Spleen (tissue), 7 donors: ENCODE measurements around the gene DBNDD1.

Source experiments
- POLR2AphosphoS5 ChIP-seq, 3 donors: sonication (generic); formaldehyde crosslinking; IDR thresholded peaks; one replicate each; pipeline ENCODE4 v1.5.1; 2017; ENCODE audit warnings: antibody characterized with exemption in 3 of 3
- TF ChIP-seq, protein P1 (sequence below), 11 experiments: fragments of 200-600 bp in 7 of 11; fragments of 450-650 bp in 4 of 11; sonication (generic) in 4 of 11; IDR thresholded peaks in 8 of 11; conservative IDR thresholded peaks in 3 of 11; 1 replicate in 7 of 11; 2 replicates in 4 of 11; pipeline versions ENCODE4 v1.4.0 to v1.8.0; 2016 to 2021; ENCODE audit warnings: antibody characterized with exemption in 11 of 11, inconsistent platforms in 4 of 11, mild to moderate bottlenecking in 1 of 11
- donor health status: DM: no; HTN: no; CAD: no; lungs with moderate emphysema.
- donor health status: DM: no; HTN: no; CAD: no.
- donor health status: DM: no; HTN: no; CAD: no.

DNA sequence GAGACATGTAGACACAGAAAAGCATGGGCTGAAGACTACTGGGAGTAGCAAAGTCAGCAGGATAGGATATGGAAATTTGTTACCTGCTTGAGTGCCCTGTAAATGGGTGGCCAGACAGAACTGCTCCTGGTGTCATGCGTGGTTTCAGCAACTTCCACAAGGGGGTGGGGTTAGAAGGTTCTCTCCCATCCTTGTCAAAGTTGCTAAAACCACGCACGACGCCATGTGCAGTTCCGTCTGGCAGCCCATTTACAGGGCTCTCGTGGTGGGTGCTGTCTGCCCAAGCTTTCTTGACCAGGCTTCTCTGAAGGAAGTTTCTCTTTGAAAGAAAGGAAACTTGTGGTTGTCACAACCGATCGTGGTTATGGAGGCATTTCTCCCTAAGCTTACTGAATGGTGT, 6.9 kb upstream of the DBNDD1 start:
- no peak for TF ChIP-seq POLR2AphosphoS5 (IDR thresholded peaks at IDR 0.05)
- TF ChIP-seq, protein P1, sequence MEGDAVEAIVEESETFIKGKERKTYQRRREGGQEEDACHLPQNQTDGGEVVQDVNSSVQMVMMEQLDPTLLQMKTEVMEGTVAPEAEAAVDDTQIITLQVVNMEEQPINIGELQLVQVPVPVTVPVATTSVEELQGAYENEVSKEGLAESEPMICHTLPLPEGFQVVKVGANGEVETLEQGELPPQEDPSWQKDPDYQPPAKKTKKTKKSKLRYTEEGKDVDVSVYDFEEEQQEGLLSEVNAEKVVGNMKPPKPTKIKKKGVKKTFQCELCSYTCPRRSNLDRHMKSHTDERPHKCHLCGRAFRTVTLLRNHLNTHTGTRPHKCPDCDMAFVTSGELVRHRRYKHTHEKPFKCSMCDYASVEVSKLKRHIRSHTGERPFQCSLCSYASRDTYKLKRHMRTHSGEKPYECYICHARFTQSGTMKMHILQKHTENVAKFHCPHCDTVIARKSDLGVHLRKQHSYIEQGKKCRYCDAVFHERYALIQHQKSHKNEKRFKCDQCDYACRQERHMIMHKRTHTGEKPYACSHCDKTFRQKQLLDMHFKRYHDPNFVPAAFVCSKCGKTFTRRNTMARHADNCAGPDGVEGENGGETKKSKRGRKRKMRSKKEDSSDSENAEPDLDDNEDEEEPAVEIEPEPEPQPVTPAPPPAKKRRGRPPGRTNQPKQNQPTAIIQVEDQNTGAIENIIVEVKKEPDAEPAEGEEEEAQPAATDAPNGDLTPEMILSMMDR (IDR thresholded peaks at IDR 0.05 in 8 of 11, conservative IDR thresholded peaks at IDR 0.05 in 3 of 11), result peak in 1 of 11 experiments; percentile 13
